K562 (cell line): ENCODE data around the gene MEX3D. TPM values are rescaled to one million over a fixed set of nuclear protein-coding genes. Genes with fewer than 3 reads are reported as not detected.

Experiments
- ATAC-seq: fragments of 200-7000 bp; cut with Tn5 transposase; 3 replicates; pipeline ENCODE4 v1.9.1; 2020; ENCODE audit warnings: moderate library complexity
- BruUV-seq: library from RNA; stranded (reverse); fragments of 400-500 nt; replicated peaks from 2 replicates; lab custom pipeline; 2021; lab: Mats Ljungman, UMichigan
- CTCF ChIA-PET: fragments of 300-600 bp; formaldehyde crosslinking; extraction: SDS; loops from one replicate; lab custom pipeline; 2021; ENCODE audit warnings: low intra/inter-chr PET ratio; lab: Yijun Ruan, JAX
- POLR2A ChIA-PET: fragments of 300-600, 350-650 bp; sonication (Branson Sonifier 250); formaldehyde crosslinking; extraction: SDS; loops from one replicate; lab custom pipeline; 2021; ENCODE audit warnings: antibody characterized with exemption, inconsistent platforms; lab: Yijun Ruan, JAX
- DNase-seq, 4 experiments: peaks; one replicate each; pipeline versions ENCODE4 v3.0.0 to v3.0.0-alpha.2; 2011 to 2018; ENCODE audit warnings: low spot score in 3 of 4, mixed read lengths in 3 of 4; ENCODE audit errors: extremely low read depth in 1 of 4
- FAIRE-seq: peaks from 2 replicates; lab custom pipeline; 2011; peaks lifted over from hg19 to GRCh38; lab: Jason Lieb, UNC
- H2AFZ ChIP-seq: 2 replicates; pipeline ENCODE4 v1.6.0; 2011; ENCODE audit warnings: low read depth, low read length, control low read depth, inconsistent platforms
- H3K27ac ChIP-seq: fragments of 200-600 bp; 3 replicates; pipeline ENCODE4 v1.8.0; 2011; ENCODE audit warnings: low read depth, mild to moderate bottlenecking, control low read depth, inconsistent platforms, low read length, moderate library complexity, mixed read lengths; ENCODE audit errors: extremely low read depth
- H3K27me3 ChIP-seq, 2 experiments: fragments of 300-600 bp in 1 of 2; 2 replicates in 1 of 2; 3 replicates in 1 of 2; pipeline versions ENCODE4 v1.6.0 to v1.8.0; 2011; ENCODE audit warnings: inconsistent platforms in 2 of 2, low read length in 2 of 2, mild to moderate bottlenecking in 1 of 2, mixed read lengths in 1 of 2, moderate library complexity in 1 of 2; ENCODE audit not compliant: control insufficient read depth in 2 of 2, insufficient read depth in 2 of 2
- H3K36me3 ChIP-seq: fragments of 300-600 bp; 3 replicates; pipeline ENCODE4 v1.8.0; 2011; ENCODE audit warnings: mild to moderate bottlenecking, low read length, inconsistent platforms; ENCODE audit not compliant: control insufficient read depth, insufficient read depth
- H3K4me1 ChIP-seq, 2 experiments: fragments of 200-600 bp in 1 of 2; replicated peaks in 1 of 2; 2 replicates in 1 of 2; 3 replicates in 1 of 2; pipeline versions ENCODE4 v1.5.1 to v1.8.0; 2011; ENCODE audit warnings: inconsistent platforms in 2 of 2, low read length in 2 of 2, mild to moderate bottlenecking in 1 of 2, mixed read lengths in 1 of 2, moderate library complexity in 1 of 2; ENCODE audit not compliant: control insufficient read depth in 2 of 2, insufficient read depth in 2 of 2
- H3K4me2 ChIP-seq: 2 replicates; pipeline ENCODE4 v1.6.1; 2011; ENCODE audit warnings: low read length, control low read depth, inconsistent platforms, mixed read lengths; ENCODE audit not compliant: insufficient read depth
- H3K4me3 ChIP-seq: fragments of 200-600 bp; sonication (generic), shearing (Covaris generic); 2 replicates; pipeline ENCODE4 v1.5.1; 2016; ENCODE audit warnings: control low read depth, inconsistent platforms
- H3K79me2 ChIP-seq: fragments of 200-600 bp; 3 replicates; pipeline ENCODE4 v1.8.0; 2011; ENCODE audit warnings: low read length, inconsistent platforms; ENCODE audit not compliant: control insufficient read depth, insufficient read depth
- H3K9ac ChIP-seq, 2 experiments: 2 replicates each; pipeline versions ENCODE4 v1.6.0 to v1.6.1; 2011; ENCODE audit warnings: low read depth in 2 of 2, low read length in 2 of 2, control low read depth in 1 of 2, inconsistent platforms in 1 of 2, mild to moderate bottlenecking in 1 of 2, mixed read lengths in 1 of 2; ENCODE audit not compliant: insufficient read depth in 1 of 2
- H3K9me1 ChIP-seq: one replicate; pipeline ENCODE4 v1.6.0; 2011; ENCODE audit warnings: inconsistent platforms, mild to moderate bottlenecking, low read length, moderate library complexity; ENCODE audit not compliant: control insufficient read depth, insufficient read depth
- H3K9me3 ChIP-seq: replicated peaks from 2 replicates; pipeline ENCODE4 v1.5.1; 2011; ENCODE audit warnings: low read depth, low read length, inconsistent platforms; ENCODE audit not compliant: control insufficient read depth, insufficient read depth
- H4K20me1 ChIP-seq: replicated peaks from 2 replicates; pipeline ENCODE4 v1.6.1; 2011; ENCODE audit warnings: low read length, inconsistent platforms, mixed read lengths; ENCODE audit not compliant: control insufficient read depth, insufficient read depth
- CXXC5 ChIP-seq: fragments of 250-450 bp; sonication (Bioruptor Pico); IDR thresholded peaks from 2 replicates; pipeline ENCODE4 v1.8.0; 2022; ENCODE audit warnings: inconsistent platforms, mild to moderate bottlenecking, moderate library complexity
- GABPB1 ChIP-seq: sonication (generic); formaldehyde crosslinking; IDR thresholded peaks from 2 replicates; pipeline ENCODE4 v1.8.0; 2022; ENCODE audit warnings: mild to moderate bottlenecking, missing genetic modification reagents
- HDAC1 ChIP-seq, 2 experiments: fragments of 450-650 bp; IDR thresholded peaks; 2 replicates each; pipeline ENCODE4 v1.6.1; 2016 to 2017; ENCODE audit warnings: inconsistent platforms in 1 of 2, mild to moderate bottlenecking in 1 of 2, moderate library complexity in 1 of 2
- NRF1 ChIP-seq, 2 experiments: fragments of 450-650 bp; IDR thresholded peaks in 1 of 2; conservative IDR thresholded peaks in 1 of 2; 2 replicates each; pipeline ENCODE4 v1.6.1; 2014; ENCODE audit warnings: mild to moderate bottlenecking in 2 of 2
- RBM17 ChIP-seq: fragments of 200-400 bp; formaldehyde crosslinking; IDR thresholded peaks from 2 replicates; pipeline ENCODE4 v1.6.1; 2017; ENCODE audit warnings: low read depth, mild to moderate bottlenecking, low read length, borderline replicate concordance
- RUNX1 ChIP-seq: sonication (generic); IDR thresholded peaks from 2 replicates; pipeline ENCODE4 v1.6.1; 2016; ENCODE audit warnings: antibody characterized with exemption, low read depth
- TCF7L2 ChIP-seq: fragments of 150-350 bp; IDR thresholded peaks from 2 replicates; pipeline ENCODE4 v1.6.1; 2016; ENCODE audit warnings: low read depth, mild to moderate bottlenecking, low read length, moderate library complexity
- WGBS: fragments of 100-300 bp; shearing (Covaris generic); methylation state at CpG from one replicate; pipeline ENCODE4 v1.1.6; 2016; ENCODE audit warnings: low coverage, mixed read lengths; ENCODE audit not compliant: insufficient coverage; ENCODE audit errors: missing lambda C conversion rate; 5-methylcytosine and 5-hydroxymethylcytosine counted together
- in situ Hi-C: fragments of 300-500 bp; cut with MboI; formaldehyde crosslinking; loops from 4 replicates; pipeline ENCODE4 v1.15.0; 2018; ENCODE audit warnings: inconsistent platforms, mixed read lengths
- intact Hi-C: fragments of 100-400 bp; cut with micrococcal nuclease; formaldehyde crosslinking; loops from 2 replicates; pipeline ENCODE4 v1.14.2; 2022
- polyA plus RNA-seq, 8 experiments: library from polyadenylated mRNA; depleted of rRNA in 4 of 8; stranded (reverse) in 5 of 8; unstranded in 3 of 8; fragments of >200 nt; fragmentation: Nextera tagmentation in 2 of 8; fragmentation: Illumina TruSeq in 1 of 8; extraction: Ambion mirVana in 2 of 8; extraction: Trizol in 1 of 8; gene quantifications; 2 replicates each; pipeline versions ENCODE4 v1.2.1 to v1.2.3, GENCODE V29; 2011 to 2014; ENCODE audit warnings: inconsistent platforms in 1 of 8, missing spikeins in 1 of 8
- total RNA-seq, 7 experiments: library from RNA; depleted of rRNA in 6 of 7; stranded (reverse); fragments of >200 nt in 6 of 7; fragmentation: Illumina TruSeq in 2 of 7; extraction: Trizol in 2 of 7; gene quantifications; 2 replicates each; pipeline versions ENCODE4 v1.2.1 to v1.2.3, GENCODE V29; 2011 to 2021; ENCODE audit warnings: low replicate concordance in 1 of 7
- TF ChIP-seq, protein P1 (sequence below): fragments of 450-650 bp; formaldehyde crosslinking; IDR thresholded peaks from 2 replicates; pipeline ENCODE4 v1.4.0; 2020; ENCODE audit warnings: mild to moderate bottlenecking, mixed read lengths
- TF ChIP-seq, protein P2 (sequence below): fragments of 450-650 bp; IDR thresholded peaks from one replicate; pipeline ENCODE4 v1.6.1; 2018; ENCODE audit warnings: mild to moderate bottlenecking, moderate library complexity; ENCODE audit not compliant: partially characterized antibody

Gene MEX3D
- total and polyA plus RNA-seq, 9 of the 15 experiments (the other 6 are each of a cell fraction or from before 2014, with no cell fraction given): 1.7 to 39.3 (median 5.7) TPM

DNA sequence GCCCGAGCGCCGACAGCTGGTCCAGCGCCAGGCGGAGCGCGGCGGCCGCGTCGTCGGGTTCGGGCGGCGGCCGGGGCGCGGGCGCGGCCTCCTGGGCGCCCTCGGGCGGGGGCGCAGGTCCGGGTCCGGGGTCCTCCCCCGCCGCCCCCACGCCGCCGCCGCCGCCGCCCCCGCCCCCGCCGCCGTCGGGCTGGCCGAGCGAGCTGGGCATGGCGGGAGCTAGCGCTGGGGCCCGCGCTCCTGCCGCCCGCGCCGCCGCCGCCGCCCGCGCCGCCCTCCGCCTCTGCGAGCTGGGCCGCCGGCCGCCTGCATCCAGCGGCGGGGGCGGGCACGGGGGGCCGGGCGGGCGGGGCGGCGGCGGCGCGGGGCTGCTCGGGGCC is 287 bp downstream of the MEX3D start:
- H3K9ac ChIP-seq: peak overlapping the region in 1 of 2 experiments; percentile 92; a peak in 2 of 4 replicates
- CTCF ChIA-PET: no interaction called here
- FAIRE-seq: no peak
- H3K9me1 ChIP-seq: no peaks in the 10 kb centered on the region
- no peak overlapping the region for H3K4me2 ChIP-seq
- POLR2A ChIA-PET: interaction anchor here (0.6 kb wide), 1 partner anchor 38 kb away, joined by 3 read pairs; no protein-coding TSS in a partner anchor
- peak in 3 of 4 experiments; percentile 29 to 84 (median 82) for DNase-seq
- peaks cover 6 to 44% of the 10 kb centered on the region in 2 experiments for H3K4me1 ChIP-seq
- no peaks in the 10 kb centered on the region for H3K36me3 ChIP-seq
- TF ChIP-seq TCF7L2: no peak
- TF ChIP-seq CXXC5 (CRISPR knock-in tag): no peak
- TF ChIP-seq, protein P1, sequence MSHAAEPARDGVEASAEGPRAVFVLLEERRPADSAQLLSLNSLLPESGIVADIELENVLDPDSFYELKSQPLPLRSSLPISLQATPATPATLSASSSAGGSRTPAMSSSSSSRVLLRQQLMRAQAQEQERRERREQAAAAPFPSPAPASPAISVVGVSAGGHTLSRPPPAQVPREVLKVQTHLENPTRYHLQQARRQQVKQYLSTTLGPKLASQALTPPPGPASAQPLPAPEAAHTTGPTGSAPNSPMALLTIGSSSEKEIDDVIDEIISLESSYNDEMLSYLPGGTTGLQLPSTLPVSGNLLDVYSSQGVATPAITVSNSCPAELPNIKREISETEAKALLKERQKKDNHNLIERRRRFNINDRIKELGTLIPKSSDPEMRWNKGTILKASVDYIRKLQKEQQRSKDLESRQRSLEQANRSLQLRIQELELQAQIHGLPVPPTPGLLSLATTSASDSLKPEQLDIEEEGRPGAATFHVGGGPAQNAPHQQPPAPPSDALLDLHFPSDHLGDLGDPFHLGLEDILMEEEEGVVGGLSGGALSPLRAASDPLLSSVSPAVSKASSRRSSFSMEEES (CRISPR knock-in tag): no peak
- no peak for TF ChIP-seq GABPB1 (CRISPR knock-in tag)
- no peak for TF ChIP-seq RUNX1
- TF ChIP-seq, protein P2, sequence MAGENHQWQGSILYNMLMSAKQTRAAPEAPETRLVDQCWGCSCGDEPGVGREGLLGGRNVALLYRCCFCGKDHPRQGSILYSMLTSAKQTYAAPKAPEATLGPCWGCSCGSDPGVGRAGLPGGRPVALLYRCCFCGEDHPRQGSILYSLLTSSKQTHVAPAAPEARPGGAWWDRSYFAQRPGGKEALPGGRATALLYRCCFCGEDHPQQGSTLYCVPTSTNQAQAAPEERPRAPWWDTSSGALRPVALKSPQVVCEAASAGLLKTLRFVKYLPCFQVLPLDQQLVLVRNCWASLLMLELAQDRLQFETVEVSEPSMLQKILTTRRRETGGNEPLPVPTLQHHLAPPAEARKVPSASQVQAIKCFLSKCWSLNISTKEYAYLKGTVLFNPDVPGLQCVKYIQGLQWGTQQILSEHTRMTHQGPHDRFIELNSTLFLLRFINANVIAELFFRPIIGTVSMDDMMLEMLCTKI: no peak
- TF ChIP-seq HDAC1 (IDR thresholded peaks at IDR 0.05): no peak
- no peak for TF ChIP-seq RBM17
- TF ChIP-seq NRF1 (conservative IDR thresholded peaks at IDR 0.05 in 1 of 2, IDR thresholded peaks at IDR 0.05 in 1 of 2): no peak
- H2AFZ ChIP-seq: no peak overlapping the region
- H3K9me3 ChIP-seq: no peaks in the 10 kb centered on the region
- H3K27me3 ChIP-seq: no peaks in the 10 kb centered on the region
- intact Hi-C loops (no loop called here), in situ Hi-C loops (no loop called here)
- no peak overlapping the region for H3K27ac ChIP-seq
- 0% methylated on average over 6 of the region's 73 CpGs for WGBS
- peaks cover 32% of the 10 kb centered on the region for H3K79me2 ChIP-seq
- H4K20me1 ChIP-seq: peaks cover 5% of the 10 kb centered on the region
- no peak for ATAC-seq
- peak overlapping the region; percentile 50; the same call in 1 of the 2 replicates for H3K4me3 ChIP-seq
- BruUV-seq: no TSS peak
